HG03135 (cell line): ENCODE data around the gene ORC1.

Experiments
- ATAC-seq: cut with Tn5 transposase; IDR thresholded peaks from one replicate; pipeline ENCODE4 v1.9.1; 2021; ENCODE audit warnings: mild to moderate bottlenecking, moderate library complexity; ENCODE audit not compliant: unreplicated experiment

The ORC1 gene

GRCh38 chr1:52404116-52404974 is at the start of gene ORC1, which contains the start of gene PRPF38A:
Gene ORC1, minus strand, starts transcription at chr1:52404423. Its CDS starts 2,200 bp downstream, at chr1:52402223.
Gene PRPF38A, plus strand, starts transcription at chr1:52404602. Its CDS starts 148 bp downstream, at chr1:52404750.
- ATAC-seq: peak; percentile 94

GRCh38 chr1:52444463-52444862 is 40.2 kb upstream of the ORC1 start:
- ATAC-seq: no peak

- no peak for ATAC-seq
Observed at GRCh38 chr1:52439976-52440375, 35.8 kb upstream of the ORC1 start.

GRCh38 chr1:52436817-52437216 is 32.6 kb upstream of the ORC1 start:
- no peak for ATAC-seq

GRCh38 chr1:52435650-52436049 is 31.4 kb upstream of the ORC1 start:
- no peak for ATAC-seq

GRCh38 chr1:52435211-52435610 is 31.0 kb upstream of the ORC1 start:
- ATAC-seq: no peak

- ATAC-seq: no peak
Observed at GRCh38 chr1:52432807-52433206, 28.6 kb upstream of the ORC1 start.

GRCh38 chr1:52427152-52427551 is 22.9 kb upstream of the ORC1 start:
- ATAC-seq: no peak

- ATAC-seq: no peak
Observed at GRCh38 chr1:52426371-52426770, 22.1 kb upstream of the ORC1 start.

GRCh38 chr1:52424813-52425212 is 20.6 kb upstream of the ORC1 start:
- no peak for ATAC-seq

- no peak for ATAC-seq
Observed at GRCh38 chr1:52424231-52424636, 20.0 kb upstream of the ORC1 start.

GRCh38 chr1:52423771-52424170 is 19.5 kb upstream of the ORC1 start:
- no peak for ATAC-seq

GRCh38 chr1:52423055-52423454 is 18.8 kb upstream of the ORC1 start:
- ATAC-seq: no peak

- no peak for ATAC-seq
Observed at GRCh38 chr1:52420713-52421112, 16.5 kb upstream of the ORC1 start.

- no peak for ATAC-seq
Observed at GRCh38 chr1:52416811-52417210, 12.6 kb upstream of the ORC1 start.

GRCh38 chr1:52414942-52415341 is 10.7 kb upstream of the ORC1 start:
- ATAC-seq: no peak

GRCh38 chr1:52413410-52413989 is 9.3 kb upstream of the ORC1 start:
- ATAC-seq: no peak

GRCh38 chr1:52404975-52405338 is 734 bp upstream of the ORC1 start:
- ATAC-seq: no peak

- ATAC-seq: peak; percentile 39
Observed at GRCh38 chr1:52403566-52404115, 582 bp downstream of the ORC1 start.

GRCh38 chr1:52402860-52403240 is 1.4 kb downstream of the ORC1 start:
- ATAC-seq: no peak

GRCh38 chr1:52400131-52400530 is 4.1 kb downstream of the ORC1 start:
- no peak for ATAC-seq

- no peak for ATAC-seq
Observed at GRCh38 chr1:52399629-52400028, 4.6 kb downstream of the ORC1 start.
